OCI-LY7 (cell line): Measurements from ENCODE around the gene MAML3. TPM values are rescaled to one million over a fixed set of nuclear protein-coding genes. Genes with fewer than 3 reads are reported as not detected.

Experiments used
- BruUV-seq: library from RNA; stranded (reverse); fragments of 400-500 nt; replicated peaks from 2 replicates; lab custom pipeline; 2021; lab: Mats Ljungman, UMichigan
- CTCF ChIA-PET: fragments of 300-600 bp; sonication (Branson Sonifier 250); formaldehyde crosslinking; loops from one replicate; lab custom pipeline; 2022; ENCODE audit warnings: antibody characterized with exemption; ENCODE audit not compliant: unreplicated experiment; lab: Charles Lee
- POLR2A ChIA-PET: fragments of 300-600 bp; sonication (Branson Sonifier 250); formaldehyde crosslinking; loops from one replicate; lab custom pipeline; 2022; ENCODE audit warnings: antibody characterized with exemption; lab: Charles Lee
- DNase-seq: peaks from one replicate; pipeline ENCODE4 v3.0.0-alpha.2; 2015; ENCODE audit warnings: low spot score
- H2AFZ ChIP-seq: fragments of 200-600 bp; sonication (generic), shearing (Covaris generic); 2 replicates; pipeline ENCODE4 v1.6.1; 2014; ENCODE audit warnings: mild to moderate bottlenecking, antibody characterized with exemption, low read length, moderate library complexity
- H3K27ac ChIP-seq: fragments of 200-600 bp; sonication (generic); 2 replicates; pipeline ENCODE4 v1.5.1; 2014; ENCODE audit warnings: mixed run types, low read depth, mild to moderate bottlenecking, moderate library complexity, low read length, inconsistent platforms; ENCODE audit not compliant: poor library complexity, severe bottlenecking
- H3K36me3 ChIP-seq: fragments of 200-600 bp; sonication (generic); 2 replicates; pipeline ENCODE4 v1.6.1; 2014; ENCODE audit warnings: mild to moderate bottlenecking, antibody characterized with exemption, low read length, moderate library complexity, mixed read lengths; ENCODE audit not compliant: insufficient read depth
- H3K4me1 ChIP-seq: fragments of 200-600 bp; sonication (generic); 2 replicates; pipeline ENCODE4 v1.5.1; 2014; ENCODE audit warnings: mild to moderate bottlenecking, low read length; ENCODE audit not compliant: insufficient read depth, poor library complexity, severe bottlenecking
- H3K4me2 ChIP-seq: fragments of 200-600 bp; sonication (generic); 2 replicates; pipeline ENCODE4 v1.6.1; 2014; ENCODE audit warnings: mild to moderate bottlenecking, low read length
- H3K4me3 ChIP-seq: fragments of 200-600 bp; sonication (generic); 2 replicates; pipeline ENCODE4 v1.5.1; 2014; ENCODE audit warnings: mild to moderate bottlenecking, low read depth, low read length; ENCODE audit not compliant: poor library complexity, severe bottlenecking
- H3K79me2 ChIP-seq: fragments of 200-600 bp; sonication (generic); 2 replicates; pipeline ENCODE4 v1.6.1; 2016; ENCODE audit warnings: low read depth, mild to moderate bottlenecking, low read length, moderate library complexity, mixed read lengths; ENCODE audit not compliant: insufficient read depth
- H3K9me2 ChIP-seq: fragments of 200-600 bp; sonication (generic); 2 replicates; pipeline ENCODE4 v1.6.1; 2016; ENCODE audit warnings: mild to moderate bottlenecking, low read length, mixed read lengths; ENCODE audit not compliant: insufficient read depth
- H3K9me3 ChIP-seq: fragments of 200-600 bp; sonication (generic); 2 replicates; pipeline ENCODE4 v1.6.1; 2014; ENCODE audit warnings: mild to moderate bottlenecking, mixed run types, low read length, mixed read lengths
- H4K20me1 ChIP-seq: fragments of 200-600 bp; sonication (generic); 2 replicates; pipeline ENCODE4 v1.6.1; 2014; ENCODE audit warnings: mild to moderate bottlenecking, antibody characterized with exemption, low read length, moderate library complexity, mixed read lengths; ENCODE audit not compliant: insufficient read depth
- EZH2phosphoT487 ChIP-seq: fragments of 200-600 bp; sonication (generic); IDR thresholded peaks from 2 replicates; pipeline ENCODE4 v1.6.1; 2018; ENCODE audit warnings: low read depth, borderline replicate concordance, mild to moderate bottlenecking, mixed run types, antibody characterized with exemption, low read length, moderate library complexity, mixed read lengths
- intact Hi-C: fragments of 100-400 bp; cut with micrococcal nuclease; formaldehyde crosslinking; loops from one replicate; pipeline ENCODE4 v1.10.0; 2022; ENCODE audit not compliant: unreplicated experiment
- total RNA-seq, 2 experiments: library from RNA; depleted of rRNA in 1 of 2; stranded (reverse); fragments of >200 nt in 1 of 2; shearing (Covaris generic) in 1 of 2; gene quantifications; 2 replicates each; pipeline ENCODE4 v1.2.3, GENCODE V29; 2014 to 2022
- TF ChIP-seq, protein P1 (sequence below): fragments of 200-600 bp; sonication (generic); conservative IDR thresholded peaks from 2 replicates; pipeline ENCODE4 v1.5.1; 2014; ENCODE audit warnings: mild to moderate bottlenecking, antibody characterized with exemption, low read length, moderate library complexity, mixed read lengths

MAML3 gene
- total RNA-seq, 2 experiments from 2014 or later, result 0.80 to 1.2 TPM

DNA sequence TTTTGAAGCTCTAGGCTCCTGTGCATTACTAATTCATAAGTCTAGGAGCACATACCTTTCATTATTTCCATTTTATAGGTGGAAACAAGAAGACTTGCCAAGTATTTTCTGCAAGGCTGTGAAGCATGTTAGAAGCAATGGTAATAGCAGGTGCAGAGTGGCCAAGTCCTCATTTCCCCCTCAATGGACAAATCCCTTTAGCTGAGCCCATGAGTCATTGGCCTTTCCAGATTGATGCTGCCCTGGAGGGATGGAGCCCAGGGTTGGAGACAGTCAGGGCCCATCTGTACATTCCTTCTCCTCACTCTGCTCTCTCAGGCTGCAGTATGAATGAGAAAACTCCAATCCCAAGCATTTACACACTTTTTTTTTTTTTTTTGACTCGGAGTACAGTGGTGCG, 481.8 kb downstream of the MAML3 start:
- CTCF ChIA-PET, result no interaction called here
- no peaks in the 10 kb centered on the region for H3K79me2 ChIP-seq
- no TSS peak for BruUV-seq

DNA sequence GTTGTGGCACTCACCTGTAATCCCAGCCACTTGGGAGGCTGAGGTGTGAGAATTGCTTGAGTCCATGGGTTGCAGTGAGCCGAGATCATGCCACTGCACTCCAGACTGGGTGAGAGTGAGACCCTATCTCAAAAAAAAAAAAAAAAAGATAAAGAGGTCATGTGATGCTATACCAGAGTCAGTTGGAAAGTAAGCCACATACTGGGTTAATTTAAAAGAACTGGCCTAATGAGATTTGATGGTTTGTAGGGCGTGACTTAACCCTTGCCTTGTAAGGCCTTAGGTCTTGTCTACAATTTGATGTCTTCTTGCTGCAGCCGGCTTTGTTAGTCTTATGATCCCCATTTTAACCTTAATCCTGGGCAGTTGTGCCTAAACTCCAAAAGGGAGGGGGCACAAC, 483.2 kb downstream of the MAML3 start:
- Histone ChIP-seq H4K20me1 (no peaks in the 10 kb centered on the region), H3K4me3 (no peak overlapping the region), H3K4me2 (no peak overlapping the region), H3K9me3 (no peaks in the 10 kb centered on the region), H3K27ac (no peak overlapping the region), H3K4me1 (peaks cover 19% of the 10 kb centered on the region), H3K36me3 (no peaks in the 10 kb centered on the region), H3K9me2 (no peaks in the 10 kb centered on the region), H3K79me2 (peaks cover 7% of the 10 kb centered on the region; the same call in 1 of the 2 replicates), H2AFZ (no peak overlapping the region)
- ChIA-PET POLR2A (interaction anchor here (0.6 kb wide), 1 partner anchor 423 kb away, joined by 3 read pairs; no protein-coding TSS in a partner anchor), CTCF (no interaction called here)
- intact Hi-C loops, result no loop called here
- TF ChIP-seq EZH2phosphoT487, result no peak
- TF ChIP-seq, protein P1, sequence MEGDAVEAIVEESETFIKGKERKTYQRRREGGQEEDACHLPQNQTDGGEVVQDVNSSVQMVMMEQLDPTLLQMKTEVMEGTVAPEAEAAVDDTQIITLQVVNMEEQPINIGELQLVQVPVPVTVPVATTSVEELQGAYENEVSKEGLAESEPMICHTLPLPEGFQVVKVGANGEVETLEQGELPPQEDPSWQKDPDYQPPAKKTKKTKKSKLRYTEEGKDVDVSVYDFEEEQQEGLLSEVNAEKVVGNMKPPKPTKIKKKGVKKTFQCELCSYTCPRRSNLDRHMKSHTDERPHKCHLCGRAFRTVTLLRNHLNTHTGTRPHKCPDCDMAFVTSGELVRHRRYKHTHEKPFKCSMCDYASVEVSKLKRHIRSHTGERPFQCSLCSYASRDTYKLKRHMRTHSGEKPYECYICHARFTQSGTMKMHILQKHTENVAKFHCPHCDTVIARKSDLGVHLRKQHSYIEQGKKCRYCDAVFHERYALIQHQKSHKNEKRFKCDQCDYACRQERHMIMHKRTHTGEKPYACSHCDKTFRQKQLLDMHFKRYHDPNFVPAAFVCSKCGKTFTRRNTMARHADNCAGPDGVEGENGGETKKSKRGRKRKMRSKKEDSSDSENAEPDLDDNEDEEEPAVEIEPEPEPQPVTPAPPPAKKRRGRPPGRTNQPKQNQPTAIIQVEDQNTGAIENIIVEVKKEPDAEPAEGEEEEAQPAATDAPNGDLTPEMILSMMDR, result no peak
- BruUV-seq, result no TSS peak
- DNase-seq, result no peak

More for the DNA sequence above, 481.8 kb downstream of the MAML3 start:
- H2AFZ ChIP-seq, result no peak overlapping the region
- DNase-seq, result no peak
- H4K20me1 ChIP-seq, result no peaks in the 10 kb centered on the region
- H3K4me1 ChIP-seq, result peaks cover 8% of the 10 kb centered on the region
- no peak overlapping the region for H3K4me2 ChIP-seq
- H3K9me2 ChIP-seq, result no peaks in the 10 kb centered on the region
- no peaks in the 10 kb centered on the region for H3K9me3 ChIP-seq
- TF ChIP-seq EZH2phosphoT487, result no peak
- TF ChIP-seq, protein P1, result no peak
- H3K36me3 ChIP-seq, result no peaks in the 10 kb centered on the region
- H3K27ac ChIP-seq, result no peak overlapping the region
- intact Hi-C loops, result no loop called here
- POLR2A ChIA-PET, result interaction anchor here (0.7 kb wide), 1 partner anchor 22 kb away, joined by 4 read pairs; no protein-coding TSS in a partner anchor
- H3K4me3 ChIP-seq, result no peak overlapping the region

DNA sequence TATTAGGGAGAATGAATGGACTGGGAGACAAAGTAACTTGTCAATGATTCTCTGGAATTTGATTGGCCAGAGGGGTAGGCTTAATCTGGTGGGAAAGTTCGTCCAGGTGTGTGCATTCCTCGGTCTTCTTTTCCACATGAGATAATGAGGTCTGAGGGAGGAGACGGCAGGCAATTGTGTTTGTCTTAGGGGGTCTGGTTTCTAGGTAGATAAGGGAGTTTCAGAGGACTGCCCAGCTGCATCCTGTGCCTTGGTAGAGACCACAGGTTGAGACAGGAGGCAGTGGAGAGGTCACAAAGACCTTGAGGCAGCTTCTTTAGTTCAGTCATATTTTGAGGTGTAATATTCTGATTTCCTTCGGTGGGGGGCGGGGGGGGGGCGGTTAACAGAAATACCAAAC, 484.1 kb downstream of the MAML3 start:
- H3K27ac ChIP-seq, result no peak overlapping the region
- no peak for DNase-seq
- peaks cover 7% of the 10 kb centered on the region; the same call in 1 of the 2 replicates for H3K79me2 ChIP-seq
- H3K4me2 ChIP-seq, result no peak overlapping the region
- H4K20me1 ChIP-seq, result no peaks in the 10 kb centered on the region
- no peak overlapping the region for H2AFZ ChIP-seq
- BruUV-seq, result no TSS peak
- H3K9me2 ChIP-seq, result no peaks in the 10 kb centered on the region
- no peak overlapping the region for H3K4me3 ChIP-seq
- H3K36me3 ChIP-seq, result no peaks in the 10 kb centered on the region
- intact Hi-C loops, result no loop called here
- TF ChIP-seq EZH2phosphoT487, result no peak
- TF ChIP-seq, protein P1, result no peak
- POLR2A ChIA-PET, result no interaction called here
- CTCF ChIA-PET, result no interaction called here
- peaks cover 12% of the 10 kb centered on the region for H3K4me1 ChIP-seq
- no peaks in the 10 kb centered on the region for H3K9me3 ChIP-seq
